AG10803 (cell line): ENCODE measurements around the gene LYL1.
A peak's percentile ranks its signal among the peaks of the same experiment; 100 is the strongest.

Experiments used
- DNase-seq: peaks from one replicate; pipeline ENCODE4 v3.0.0; 2010; ENCODE audit warnings: low read depth
- H3K4me3 ChIP-seq: 2 replicates; pipeline ENCODE4 v1.5.1; 2011; ENCODE audit warnings: mild to moderate bottlenecking, low read length, control low read depth
- TF ChIP-seq, protein P1 (sequence below): conservative IDR thresholded peaks from 2 replicates; pipeline ENCODE4 v1.5.1; 2011; ENCODE audit warnings: mild to moderate bottlenecking, low read length, control low read depth, inconsistent platforms

LYL1 gene

DNA sequence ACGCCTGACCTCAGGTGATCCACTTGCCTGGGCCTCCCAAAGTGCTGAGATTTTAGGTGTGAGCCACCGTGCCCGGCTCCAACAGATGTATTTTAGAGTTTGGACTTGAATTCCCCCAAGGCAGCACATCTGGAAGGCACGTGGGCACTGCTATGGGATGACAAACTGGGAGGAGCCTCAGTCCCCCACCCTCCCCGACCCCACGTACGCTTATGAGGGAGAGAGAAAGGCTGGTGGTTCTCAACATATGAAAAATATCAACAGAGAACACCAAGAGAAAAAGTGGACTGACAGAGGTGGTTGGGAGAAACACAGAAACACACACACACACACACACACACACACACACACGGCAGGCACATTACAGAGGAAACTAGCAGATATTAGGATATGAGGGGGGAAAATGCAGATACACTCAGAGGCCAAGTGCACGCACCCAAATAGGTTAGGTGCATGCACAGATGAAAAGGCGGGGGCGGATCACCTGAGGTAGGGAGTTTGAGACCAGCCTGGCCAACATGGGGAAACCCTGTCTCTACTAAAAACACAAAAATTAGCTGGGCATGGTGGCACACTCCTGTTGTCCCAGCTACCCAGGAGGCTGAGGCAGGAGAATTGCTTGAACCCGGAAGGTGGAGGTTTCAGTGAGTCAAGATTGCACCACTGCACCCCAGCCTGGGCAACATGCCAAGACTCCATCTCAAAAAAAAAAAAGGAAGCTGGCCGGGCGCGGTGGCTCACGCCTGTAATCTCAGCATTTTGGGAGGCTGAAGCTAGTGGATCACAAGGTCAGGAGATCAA, 44.3 kb upstream of the LYL1 start:
- no peak overlapping the region for H3K4me3 ChIP-seq
- DNase-seq, result peak; percentile 67
- TF ChIP-seq, protein P1, sequence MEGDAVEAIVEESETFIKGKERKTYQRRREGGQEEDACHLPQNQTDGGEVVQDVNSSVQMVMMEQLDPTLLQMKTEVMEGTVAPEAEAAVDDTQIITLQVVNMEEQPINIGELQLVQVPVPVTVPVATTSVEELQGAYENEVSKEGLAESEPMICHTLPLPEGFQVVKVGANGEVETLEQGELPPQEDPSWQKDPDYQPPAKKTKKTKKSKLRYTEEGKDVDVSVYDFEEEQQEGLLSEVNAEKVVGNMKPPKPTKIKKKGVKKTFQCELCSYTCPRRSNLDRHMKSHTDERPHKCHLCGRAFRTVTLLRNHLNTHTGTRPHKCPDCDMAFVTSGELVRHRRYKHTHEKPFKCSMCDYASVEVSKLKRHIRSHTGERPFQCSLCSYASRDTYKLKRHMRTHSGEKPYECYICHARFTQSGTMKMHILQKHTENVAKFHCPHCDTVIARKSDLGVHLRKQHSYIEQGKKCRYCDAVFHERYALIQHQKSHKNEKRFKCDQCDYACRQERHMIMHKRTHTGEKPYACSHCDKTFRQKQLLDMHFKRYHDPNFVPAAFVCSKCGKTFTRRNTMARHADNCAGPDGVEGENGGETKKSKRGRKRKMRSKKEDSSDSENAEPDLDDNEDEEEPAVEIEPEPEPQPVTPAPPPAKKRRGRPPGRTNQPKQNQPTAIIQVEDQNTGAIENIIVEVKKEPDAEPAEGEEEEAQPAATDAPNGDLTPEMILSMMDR, result no peak

DNA sequence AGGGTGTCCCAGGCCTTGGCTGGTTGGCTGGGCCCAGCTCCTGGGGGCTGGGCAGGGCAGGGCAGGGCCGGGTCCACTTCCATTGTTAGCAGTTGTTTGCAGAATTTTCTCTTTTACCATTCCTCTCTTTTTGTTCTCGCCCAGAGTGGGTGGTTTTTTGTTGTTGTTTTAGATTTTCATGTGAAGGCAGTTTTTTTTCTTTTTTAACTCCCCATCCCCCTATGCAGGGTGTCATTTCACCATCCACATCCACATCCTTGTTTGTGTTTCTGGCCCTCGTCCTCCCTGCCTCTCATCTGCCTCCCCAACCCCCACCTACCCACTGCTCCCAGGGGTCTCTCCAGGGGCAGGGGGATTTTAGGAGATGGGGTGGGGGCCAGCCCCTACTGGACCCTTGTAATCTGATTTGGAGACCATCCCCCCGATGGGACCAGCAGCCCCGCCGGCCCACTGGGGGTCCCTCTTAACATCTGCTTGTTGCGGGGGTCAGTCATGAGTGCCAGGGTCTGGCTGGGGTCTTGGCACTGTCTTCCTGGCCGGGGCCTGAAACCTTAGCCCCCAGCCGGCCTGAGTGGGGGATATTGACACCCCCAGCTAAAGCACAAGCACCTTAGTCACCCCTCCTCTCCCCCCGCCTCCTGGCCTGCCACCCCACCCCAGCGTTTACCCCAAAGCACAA, 37.1 kb upstream of the LYL1 start:
- no peak for DNase-seq
- H3K4me3 ChIP-seq, result no peak overlapping the region
- TF ChIP-seq, protein P1, result no peak

DNA sequence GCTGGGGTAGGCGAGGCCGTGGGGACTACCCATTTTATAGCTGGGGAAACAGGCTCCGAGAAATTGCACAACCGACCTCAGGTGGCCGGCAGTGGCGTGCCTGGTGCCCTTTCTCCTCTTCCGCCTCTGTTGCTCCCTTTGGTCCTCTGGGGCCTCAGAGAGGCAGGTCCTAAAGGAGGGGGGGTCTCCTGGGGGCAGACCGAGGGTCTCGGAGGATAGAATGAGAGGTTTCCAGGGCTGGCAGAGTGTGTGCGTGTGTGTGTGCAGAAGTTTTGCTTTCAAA, 36.2 kb upstream of the LYL1 start:
- TF ChIP-seq, protein P1, result no peak
- no peak for DNase-seq
- no peak overlapping the region for H3K4me3 ChIP-seq

DNA sequence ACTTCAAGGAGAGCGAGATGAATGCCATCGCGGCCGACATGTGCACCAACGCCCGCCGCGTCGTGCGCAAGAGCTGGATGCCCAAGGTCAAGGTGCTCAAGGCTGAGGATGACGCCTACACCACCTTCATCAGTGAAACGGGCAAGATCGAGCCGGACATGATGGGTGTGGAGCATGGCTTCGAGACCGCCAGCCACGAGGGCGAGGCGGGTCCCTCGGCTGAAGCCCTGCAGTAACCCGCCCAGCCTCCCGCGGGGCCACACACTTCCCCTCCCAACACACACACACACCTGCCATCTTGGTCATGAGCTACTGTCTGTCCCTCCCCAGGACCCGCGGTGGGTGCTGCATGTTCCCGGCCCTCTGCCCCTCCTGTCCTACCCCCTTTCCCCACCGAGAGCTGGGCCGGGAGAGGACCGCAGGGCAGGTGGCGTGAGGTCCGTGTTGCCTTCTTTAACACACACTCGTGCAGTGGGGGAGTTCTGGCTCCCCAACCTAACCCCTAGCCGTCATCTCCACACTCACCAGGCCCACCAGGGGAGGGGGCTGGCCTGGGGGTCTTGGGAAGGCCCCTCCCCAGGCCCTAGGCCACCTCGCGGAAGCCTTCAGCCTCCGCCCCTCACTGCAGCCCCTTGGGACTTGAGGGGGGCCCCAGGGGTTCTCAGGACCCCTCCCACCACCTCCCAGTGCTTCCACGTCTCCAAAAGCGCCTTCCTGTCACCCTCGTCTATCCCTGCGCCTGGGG, 35.7 kb upstream of the LYL1 start:
- H3K4me3 ChIP-seq, result no peak overlapping the region
- TF ChIP-seq, protein P1, result no peak
- DNase-seq, result no peak

DNA sequence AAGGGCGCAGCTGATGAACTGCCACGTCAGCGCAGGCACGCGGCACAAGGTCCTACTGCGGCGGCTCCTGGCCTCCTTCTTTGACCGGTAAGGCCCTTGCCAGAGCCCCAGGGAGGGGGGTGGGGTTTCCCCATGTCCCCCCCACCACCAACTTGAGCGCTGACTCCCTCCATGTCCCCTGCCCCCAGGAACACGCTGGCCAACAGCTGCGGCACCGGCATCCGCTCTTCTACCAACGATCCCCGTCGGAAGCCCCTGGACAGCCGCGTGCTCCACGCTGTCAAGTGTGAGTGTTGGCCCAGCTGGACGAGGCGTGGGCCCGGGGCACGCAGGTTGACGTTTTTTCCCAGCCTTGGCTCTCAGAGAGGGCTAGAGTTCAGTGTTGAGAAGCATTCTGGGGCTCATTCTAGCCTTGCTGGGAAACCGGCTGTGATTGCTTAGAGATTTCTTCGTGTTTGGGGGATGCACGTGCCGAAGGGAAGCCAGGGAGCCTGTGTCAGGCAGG, 34.7 kb upstream of the LYL1 start:
- H3K4me3 ChIP-seq, result no peak overlapping the region
- DNase-seq, result no peak
- TF ChIP-seq, protein P1, result no peak

DNA sequence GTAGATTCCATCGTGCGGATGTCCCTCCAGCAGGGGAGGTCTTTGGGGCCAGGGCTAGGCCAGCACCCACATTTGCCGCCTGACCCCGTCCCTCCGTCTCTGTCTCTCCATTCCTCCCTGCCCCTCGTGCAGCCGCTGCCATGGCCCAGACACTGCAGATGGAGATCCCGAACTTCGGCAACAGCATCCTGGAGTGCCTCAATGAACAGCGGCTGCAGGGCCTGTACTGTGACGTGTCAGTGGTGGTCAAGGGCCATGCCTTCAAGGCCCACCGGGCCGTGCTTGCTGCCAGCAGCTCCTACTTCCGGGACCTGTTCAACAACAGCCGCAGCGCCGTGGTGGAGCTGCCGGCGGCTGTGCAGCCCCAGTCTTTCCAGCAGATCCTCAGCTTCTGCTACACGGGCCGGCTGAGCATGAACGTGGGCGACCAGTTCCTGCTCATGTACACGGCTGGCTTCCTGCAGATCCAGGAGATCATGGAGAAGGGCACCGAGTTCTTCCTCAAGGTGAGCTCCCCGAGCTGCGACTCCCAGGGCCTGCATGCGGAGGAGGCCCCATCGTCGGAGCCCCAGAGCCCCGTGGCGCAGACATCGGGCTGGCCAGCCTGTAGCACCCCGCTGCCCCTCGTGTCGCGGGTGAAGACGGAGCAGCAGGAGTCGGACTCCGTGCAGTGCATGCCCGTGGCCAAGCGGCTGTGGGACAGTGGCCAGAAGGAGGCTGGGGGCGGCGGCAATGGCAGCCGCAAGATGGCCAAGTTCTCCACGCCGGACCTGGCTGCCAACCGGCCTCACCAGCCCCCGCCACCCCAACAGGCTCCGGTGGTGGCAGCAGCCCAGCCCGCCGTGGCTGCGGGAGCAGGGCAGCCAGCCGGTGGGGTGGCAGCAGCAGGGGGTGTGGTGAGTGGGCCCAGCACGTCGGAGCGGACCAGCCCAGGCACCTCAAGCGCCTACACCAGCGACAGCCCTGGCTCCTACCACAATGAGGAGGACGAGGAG, 32.7 kb upstream of the LYL1 start:
- H3K4me3 ChIP-seq, result no peak overlapping the region
- no peak for DNase-seq
- TF ChIP-seq, protein P1, result no peak
